Stimulated activated naive B cell treated with anti-CD40 and anti-IgM and Interleukin-4, amounts not matched to agents 10 μg/mL and 1 μg/mL and 100 μg/mL, for 72 hours (primary cell): ENCODE data around the gene TMEM132D.

Source experiments
- ATAC-seq, 2 donors: fragments of 150-1000 bp; cut with Tn5 transposase; replicated peaks; 2 replicates each; pipeline ENCODE4 v1.10.0; 2021; ENCODE audit warnings: moderate library complexity in 1 of 2
- DNase-seq: peaks from one replicate; pipeline ENCODE4 v3.0.0; 2021
- H3K27ac Mint-ChIP-seq: one replicate; pipeline ENCODE4 v1.8.0; 2022; ENCODE audit warnings: mild to moderate bottlenecking, mixed read lengths
- H3K27me3 Mint-ChIP-seq, 2 donors: one replicate each; pipeline ENCODE4 v1.8.0; 2022; ENCODE audit warnings: mixed read lengths in 2 of 2
- H3K36me3 Mint-ChIP-seq, 2 donors: one replicate each; pipeline ENCODE4 v1.8.0; 2022; ENCODE audit warnings: mixed read lengths in 2 of 2, mild to moderate bottlenecking in 1 of 2
- H3K4me1 Mint-ChIP-seq, 2 donors: one replicate each; pipeline ENCODE4 v1.8.0; 2022; ENCODE audit warnings: mixed read lengths in 2 of 2, mild to moderate bottlenecking in 1 of 2
- H3K4me3 Mint-ChIP-seq, 2 donors: one replicate each; pipeline ENCODE4 v1.8.0; 2022; ENCODE audit warnings: mild to moderate bottlenecking in 2 of 2, mixed read lengths in 2 of 2, moderate library complexity in 1 of 2
- H3K9me3 Mint-ChIP-seq, 2 donors: one replicate each; pipeline ENCODE4 v1.8.0; 2022; ENCODE audit warnings: mixed read lengths in 2 of 2, mild to moderate bottlenecking in 1 of 2

Gene TMEM132D

GRCh38 chr12:129028844-129029243 is 875.0 kb downstream of the TMEM132D start:
- DNase-seq (no peak), ATAC-seq (no peak)
- no peaks in the 10 kb centered on the region for H3K9me3 Mint-ChIP-seq
- H3K36me3 Mint-ChIP-seq = no peaks in the 10 kb centered on the region
- H3K4me1 Mint-ChIP-seq = no peaks in the 10 kb centered on the region
- no peak overlapping the region for H3K4me3 Mint-ChIP-seq
- H3K27me3 Mint-ChIP-seq = peaks cover 6 to 10% of the 10 kb centered on the region in 2 donors
- no peak overlapping the region for H3K27ac Mint-ChIP-seq

- DNase-seq (no peak), ATAC-seq (no peak)
- Mint-ChIP-seq H3K27ac (no peak overlapping the region), H3K27me3 (peaks cover 0 to 4% of the 10 kb centered on the region in 2 donors), H3K9me3 (peaks cover 0 to 4% of the 10 kb centered on the region in 2 donors), H3K4me1 (no peaks in the 10 kb centered on the region), H3K36me3 (no peaks in the 10 kb centered on the region), H3K4me3 (no peak overlapping the region)
Observed at GRCh38 chr12:129025055-129025454, 878.8 kb downstream of the TMEM132D start.
